Left ventricle myocardium inferior (tissue), 1 donor: ENCODE results near the gene ZBTB49. TPM values are rescaled to one million over a fixed set of nuclear protein-coding genes. Genes with fewer than 3 reads are reported as not detected.

Experiments
- DNase-seq: peaks from one replicate; pipeline ENCODE4 v3.0.0-alpha.2; 2020
- H3K27ac ChIP-seq: fragments of 200-600 bp; replicated peaks from 2 replicates; pipeline ENCODE4 v1.8.0; 2021
- H3K27me3 ChIP-seq: fragments of 200-600 bp; 2 replicates; pipeline ENCODE4 v1.8.0; 2021; ENCODE audit warnings: low read depth
- H3K36me3 ChIP-seq: fragments of 200-600 bp; 2 replicates; pipeline ENCODE4 v1.8.0; 2021
- H3K4me1 ChIP-seq: fragments of 200-600 bp; 2 replicates; pipeline ENCODE4 v1.8.0; 2021
- H3K4me3 ChIP-seq: fragments of 200-600 bp; 2 replicates; pipeline ENCODE4 v1.8.0; 2021; ENCODE audit warnings: mild to moderate bottlenecking, moderate library complexity
- H3K9me3 ChIP-seq: fragments of 200-600 bp; replicated peaks from 2 replicates; pipeline ENCODE4 v1.8.0; 2021
- intact Hi-C: fragments of 100-400 bp; cut with micrococcal nuclease; formaldehyde crosslinking; loops from one replicate; pipeline ENCODE4 v1.11.0; 2022
- total RNA-seq: library from RNA; stranded (reverse); fragmentation: NEBNext Ultra II Directional; extraction: Animal tissue kit (Norgen Biotek cat#: 25700); gene quantifications from one replicate; pipeline ENCODE4 v1.2.1, GENCODE V29; 2021
- TF ChIP-seq, protein P1 (sequence below): fragments of 200-600 bp; IDR thresholded peaks from 2 replicates; pipeline ENCODE4 v1.8.0; 2021; ENCODE audit warnings: antibody characterized with exemption, mild to moderate bottlenecking, borderline replicate concordance
- donor health status: DM: no; HTN: yes; CAD: no; lungs with severe emphysema.

ZBTB49 gene
- total RNA-seq, 1 donor from 2014 or later = 1.9 TPM

DNA sequence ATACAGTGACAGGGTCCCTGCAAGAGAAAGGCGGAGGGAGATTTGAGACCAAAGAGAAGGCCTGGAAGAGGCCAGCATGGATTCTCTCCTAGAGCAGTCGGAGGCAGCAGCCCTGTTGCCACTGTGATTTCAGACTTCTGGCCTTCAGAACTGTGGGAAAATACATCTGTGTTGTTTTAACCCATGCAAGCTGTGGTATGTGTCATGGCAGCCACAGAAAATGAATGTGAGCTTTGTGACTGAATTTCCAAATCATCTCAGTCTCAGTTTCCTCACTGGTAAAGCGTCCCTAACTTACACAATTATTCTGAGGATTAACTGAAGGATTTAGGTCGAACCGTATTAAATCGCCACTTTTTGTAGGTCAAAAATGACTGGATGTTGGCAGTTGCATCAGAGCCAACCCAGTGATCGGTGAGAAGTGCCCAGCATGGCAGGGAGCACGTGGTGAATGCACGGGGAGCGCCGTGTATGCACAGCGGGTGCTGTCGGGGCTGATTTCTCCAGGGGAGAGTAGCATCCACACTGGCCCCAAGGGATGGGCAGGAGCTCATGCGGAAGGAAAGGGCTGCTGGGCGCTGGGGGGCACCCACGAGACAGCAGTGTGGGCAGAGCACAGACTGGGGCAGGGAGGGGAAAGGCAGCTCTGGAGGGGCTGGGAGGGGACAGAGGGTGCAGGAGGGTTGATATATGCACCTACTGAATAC, 73.1 kb downstream of the ZBTB49 start:
- intact Hi-C loops = no loop called here
- Histone ChIP-seq H3K27me3 (peaks cover 69% of the 10 kb centered on the region), H3K4me1 (no peaks in the 10 kb centered on the region), H3K27ac (no peak overlapping the region), H3K36me3 (no peaks in the 10 kb centered on the region), H3K9me3 (peaks cover 9% of the 10 kb centered on the region), H3K4me3 (no peak overlapping the region)
- no peak for DNase-seq
- TF ChIP-seq, protein P1, sequence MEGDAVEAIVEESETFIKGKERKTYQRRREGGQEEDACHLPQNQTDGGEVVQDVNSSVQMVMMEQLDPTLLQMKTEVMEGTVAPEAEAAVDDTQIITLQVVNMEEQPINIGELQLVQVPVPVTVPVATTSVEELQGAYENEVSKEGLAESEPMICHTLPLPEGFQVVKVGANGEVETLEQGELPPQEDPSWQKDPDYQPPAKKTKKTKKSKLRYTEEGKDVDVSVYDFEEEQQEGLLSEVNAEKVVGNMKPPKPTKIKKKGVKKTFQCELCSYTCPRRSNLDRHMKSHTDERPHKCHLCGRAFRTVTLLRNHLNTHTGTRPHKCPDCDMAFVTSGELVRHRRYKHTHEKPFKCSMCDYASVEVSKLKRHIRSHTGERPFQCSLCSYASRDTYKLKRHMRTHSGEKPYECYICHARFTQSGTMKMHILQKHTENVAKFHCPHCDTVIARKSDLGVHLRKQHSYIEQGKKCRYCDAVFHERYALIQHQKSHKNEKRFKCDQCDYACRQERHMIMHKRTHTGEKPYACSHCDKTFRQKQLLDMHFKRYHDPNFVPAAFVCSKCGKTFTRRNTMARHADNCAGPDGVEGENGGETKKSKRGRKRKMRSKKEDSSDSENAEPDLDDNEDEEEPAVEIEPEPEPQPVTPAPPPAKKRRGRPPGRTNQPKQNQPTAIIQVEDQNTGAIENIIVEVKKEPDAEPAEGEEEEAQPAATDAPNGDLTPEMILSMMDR = no peak

DNA sequence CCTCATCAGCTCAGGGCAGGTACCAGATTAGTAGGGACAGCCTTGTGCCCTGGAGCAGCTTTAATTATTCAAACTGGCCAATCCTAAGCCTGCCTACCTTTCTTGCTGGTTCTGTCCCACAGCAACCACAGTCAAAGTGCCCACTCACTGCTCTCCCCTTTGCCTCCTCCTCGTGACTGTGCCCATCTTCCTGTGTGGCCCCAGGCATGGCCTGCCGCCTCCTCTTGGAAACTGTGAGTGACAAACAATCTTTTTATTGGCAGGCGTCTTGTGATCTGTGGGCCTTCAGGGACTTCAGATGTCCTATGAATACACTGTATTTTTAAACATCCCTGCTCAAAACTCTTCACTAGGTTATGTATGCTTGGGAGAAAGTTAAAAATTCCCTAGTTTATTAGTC, 74.0 kb downstream of the ZBTB49 start:
- TF ChIP-seq, protein P1 = no peak
- Histone ChIP-seq H3K27ac (no peak overlapping the region), H3K4me3 (no peak overlapping the region), H3K36me3 (no peaks in the 10 kb centered on the region), H3K9me3 (peaks cover 9% of the 10 kb centered on the region), H3K27me3 (peaks cover 59% of the 10 kb centered on the region), H3K4me1 (no peaks in the 10 kb centered on the region)
- intact Hi-C loops = no loop called here
- DNase-seq = no peak

DNA sequence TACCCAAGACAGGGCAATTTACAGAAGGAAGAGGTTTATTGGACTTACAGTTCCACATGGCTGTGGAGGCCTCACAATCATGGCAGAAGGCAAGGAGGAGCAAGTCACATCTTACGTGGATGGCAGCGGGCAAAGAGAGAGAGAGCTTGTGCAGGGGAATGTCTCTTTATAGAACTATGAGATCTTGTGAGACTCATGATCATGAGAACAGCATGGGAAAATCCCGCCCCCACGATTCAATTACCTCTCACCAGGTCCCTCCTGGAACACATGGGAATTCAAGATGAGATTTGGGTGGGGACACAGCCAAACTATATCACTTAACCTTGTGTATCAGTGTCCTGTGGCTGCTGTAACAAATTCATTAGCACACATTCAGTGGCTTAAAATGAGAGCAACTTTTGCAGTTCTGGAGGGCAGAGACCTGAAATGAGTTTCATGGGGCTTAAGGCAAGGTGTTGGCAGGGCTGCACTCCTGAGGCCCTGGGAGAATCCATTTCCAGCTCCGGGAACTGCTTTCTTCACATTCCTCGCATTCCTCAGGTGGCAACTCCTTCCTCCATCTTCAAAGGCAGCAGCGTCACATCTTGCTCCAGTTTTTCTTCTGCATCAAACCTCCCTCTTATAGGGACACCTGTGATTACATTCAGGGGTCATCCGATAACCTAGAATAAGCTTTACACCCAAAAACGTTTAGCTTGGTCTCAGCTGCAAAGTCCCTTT, 74.6 kb downstream of the ZBTB49 start:
- Histone ChIP-seq H3K9me3 (peaks cover 9% of the 10 kb centered on the region), H3K4me1 (no peaks in the 10 kb centered on the region), H3K27ac (no peak overlapping the region), H3K4me3 (no peak overlapping the region), H3K36me3 (no peaks in the 10 kb centered on the region), H3K27me3 (peaks cover 54% of the 10 kb centered on the region)
- intact Hi-C loops = no loop called here
- TF ChIP-seq, protein P1 = no peak
- no peak for DNase-seq

DNA sequence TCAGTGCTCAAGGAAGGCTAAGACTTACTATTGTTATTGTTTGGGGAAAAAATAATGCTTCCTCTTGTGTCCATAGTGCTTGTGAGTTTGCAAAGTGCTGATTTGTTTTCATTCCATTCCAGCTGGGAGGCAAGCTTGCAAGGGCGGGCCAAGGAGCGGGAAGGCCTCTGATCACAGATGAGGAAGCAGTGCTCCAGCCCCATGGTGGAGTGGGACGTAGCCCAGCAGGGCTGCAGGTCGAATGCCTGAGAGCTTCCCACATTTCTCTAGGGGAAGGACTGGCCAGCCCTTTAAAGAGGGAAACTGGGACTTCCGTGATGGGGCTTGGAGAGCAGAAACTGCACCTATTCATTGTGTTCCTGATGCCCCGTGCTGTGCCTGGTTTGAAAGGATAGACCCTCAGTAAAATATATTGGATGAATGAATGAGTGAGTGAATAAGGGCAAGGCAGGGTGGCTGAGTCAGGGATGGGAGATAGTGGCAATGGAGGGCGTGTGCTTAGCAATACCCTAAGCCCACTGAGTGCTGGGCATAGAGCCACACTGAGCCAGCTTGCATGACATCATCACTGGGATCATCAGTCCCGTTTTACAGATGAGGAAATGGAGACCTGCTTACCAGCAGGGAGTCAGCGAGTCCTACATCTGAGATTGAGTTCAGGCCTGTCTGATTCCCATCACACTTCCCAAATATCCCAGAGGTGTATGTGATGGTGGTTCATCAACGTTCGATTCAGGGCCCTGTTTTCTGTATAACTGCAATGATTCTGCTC, 78.9 kb downstream of the ZBTB49 start:
- Histone ChIP-seq H3K27me3 (peaks cover 38% of the 10 kb centered on the region), H3K4me1 (no peaks in the 10 kb centered on the region), H3K4me3 (no peak overlapping the region), H3K27ac (no peak overlapping the region), H3K36me3 (no peaks in the 10 kb centered on the region), H3K9me3 (peaks cover 9% of the 10 kb centered on the region)
- intact Hi-C loops = no loop called here
- DNase-seq = no peak
- TF ChIP-seq, protein P1 = no peak

Other genes with a start within 250 kb of the ZBTB49 start
- not detected for gene OTOP1, start 63.3 kb upstream of the ZBTB49 start, total RNA-seq
- 9.8 TPM for gene TMEM128, start 42.0 kb upstream of the ZBTB49 start, total RNA-seq
- gene LYAR, start 97 bp upstream of the ZBTB49 start, total RNA-seq = 12.5 TPM
- gene NSG1, start 96.9 kb downstream of the ZBTB49 start, total RNA-seq = 14.3 TPM